Kidney (tissue), 14 donors: ENCODE data around the gene KLHL2. TPM values are rescaled to one million over a fixed set of nuclear protein-coding genes. Genes with fewer than 3 reads are reported as not detected.

Source experiments
- DNase-seq, 5 donors: peaks; one replicate each; pipeline ENCODE4 v3.0.0-alpha.2; 2013 to 2020
- FAIRE-seq: peaks from 2 replicates; lab custom pipeline; 2012; peaks lifted over from hg19 to GRCh38; lab: Jason Lieb, UNC
- H3K27ac ChIP-seq, 2 donors: one replicate each; pipeline ENCODE4 v1.7.0; 2013; ENCODE audit warnings: low read depth in 2 of 2, low read length in 2 of 2, inconsistent platforms in 1 of 2
- H3K27me3 ChIP-seq: one replicate; pipeline ENCODE4 v1.7.1; 2013; ENCODE audit warnings: low read length, inconsistent platforms; ENCODE audit not compliant: control insufficient read depth, insufficient read depth
- H3K36me3 ChIP-seq, 3 donors: one replicate each; pipeline versions ENCODE4 v1.7.0 to v1.7.1; 2013; ENCODE audit warnings: low read length in 3 of 3, control low read depth in 1 of 3, inconsistent platforms in 1 of 3; ENCODE audit not compliant: insufficient read depth in 3 of 3, control insufficient read depth in 2 of 3
- H3K4me1 ChIP-seq, 3 donors: one replicate each; pipeline versions ENCODE4 v1.7.0 to v1.7.1; 2013; ENCODE audit warnings: low read length in 3 of 3, inconsistent platforms in 1 of 3, low read depth in 1 of 3; ENCODE audit not compliant: control insufficient read depth in 2 of 3, insufficient read depth in 2 of 3
- H3K4me3 ChIP-seq, 3 donors: one replicate each; pipeline versions ENCODE4 v1.7.0 to v1.8.1; 2013; ENCODE audit warnings: low read length in 3 of 3, control low read depth in 1 of 3, inconsistent platforms in 1 of 3
- H3K9ac ChIP-seq, 3 donors: one replicate each; pipeline versions ENCODE4 v1.7.0 to v1.7.1; 2013; ENCODE audit warnings: low read length in 3 of 3, control low read depth in 1 of 3, inconsistent platforms in 1 of 3
- H3K9me3 ChIP-seq, 3 donors: one replicate each; pipeline versions ENCODE4 v1.7.0 to v1.7.1; 2013; ENCODE audit warnings: low read length in 3 of 3, control low read depth in 1 of 3, inconsistent platforms in 1 of 3; ENCODE audit not compliant: control insufficient read depth in 2 of 3, insufficient read depth in 1 of 3
- intact Hi-C: fragments of 100-400 bp; cut with DNase I; formaldehyde crosslinking; loops from one replicate; pipeline ENCODE4 v1.11.1; 2022
- polyA plus RNA-seq: library from polyadenylated mRNA; stranded (reverse); fragments of 350-450 nt; fragmentation: Illumina TruSeq; extraction: RNeasy Lipid Tissue Mini Kit (QIAGEN cat#74804); gene quantifications from one replicate; pipeline ENCODE4 v1.2.3, GENCODE V29; 2014; ENCODE audit warnings: low read depth, low replicate concordance; ENCODE audit not compliant: insufficient read depth
- total RNA-seq: library from RNA; stranded (reverse); fragmentation: NEBNext Ultra II Directional; extraction: Animal tissue kit (Norgen Biotek cat#: 25700); gene quantifications from one replicate; pipeline ENCODE4 v1.2.1, GENCODE V29; 2021
- TF ChIP-seq, protein P1 (sequence below): IDR thresholded peaks from 3 replicates; pipeline ENCODE4 v1.5.1; 2012; ENCODE audit warnings: mild to moderate bottlenecking, moderate library complexity, borderline replicate concordance; ENCODE audit not compliant: insufficient read depth; ENCODE audit errors: extremely low read depth
- donor health status: control.
- donor health status: control.
- donor health status: control.
- donor health status: control.
- donor health status: control.
- donor health status: DM: yes; HTN: yes; CAD: no.
- donor health status: Normal renal cell carcinoma (clear cell type).

Gene KLHL2
- total and polyA plus RNA-seq, 2 donors from 2014 or later, result 11.5 to 44.4 TPM

- no peaks in the 10 kb centered on the region for H3K27me3 ChIP-seq
- no peak overlapping the region for H3K4me3 ChIP-seq
- intact Hi-C loops, result no loop called here
- no peak overlapping the region for H3K27ac ChIP-seq
- H3K9me3 ChIP-seq, result no peaks in the 10 kb centered on the region
- TF ChIP-seq, protein P1, sequence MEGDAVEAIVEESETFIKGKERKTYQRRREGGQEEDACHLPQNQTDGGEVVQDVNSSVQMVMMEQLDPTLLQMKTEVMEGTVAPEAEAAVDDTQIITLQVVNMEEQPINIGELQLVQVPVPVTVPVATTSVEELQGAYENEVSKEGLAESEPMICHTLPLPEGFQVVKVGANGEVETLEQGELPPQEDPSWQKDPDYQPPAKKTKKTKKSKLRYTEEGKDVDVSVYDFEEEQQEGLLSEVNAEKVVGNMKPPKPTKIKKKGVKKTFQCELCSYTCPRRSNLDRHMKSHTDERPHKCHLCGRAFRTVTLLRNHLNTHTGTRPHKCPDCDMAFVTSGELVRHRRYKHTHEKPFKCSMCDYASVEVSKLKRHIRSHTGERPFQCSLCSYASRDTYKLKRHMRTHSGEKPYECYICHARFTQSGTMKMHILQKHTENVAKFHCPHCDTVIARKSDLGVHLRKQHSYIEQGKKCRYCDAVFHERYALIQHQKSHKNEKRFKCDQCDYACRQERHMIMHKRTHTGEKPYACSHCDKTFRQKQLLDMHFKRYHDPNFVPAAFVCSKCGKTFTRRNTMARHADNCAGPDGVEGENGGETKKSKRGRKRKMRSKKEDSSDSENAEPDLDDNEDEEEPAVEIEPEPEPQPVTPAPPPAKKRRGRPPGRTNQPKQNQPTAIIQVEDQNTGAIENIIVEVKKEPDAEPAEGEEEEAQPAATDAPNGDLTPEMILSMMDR, result no peak
- H3K4me1 ChIP-seq, result no peaks in the 10 kb centered on the region
- H3K9ac ChIP-seq, result no peak overlapping the region
- FAIRE-seq (no peak), DNase-seq (no peak)
- no peaks in the 10 kb centered on the region for H3K36me3 ChIP-seq
These were observed 80.9 kb downstream of the KLHL2 start for GRCh38 chr4:165288226-165288625.

GRCh38 chr4:165288639-165289422 is 81.5 kb downstream of the KLHL2 start:
- no peaks in the 10 kb centered on the region for H3K4me1 ChIP-seq
- H3K27me3 ChIP-seq, result no peaks in the 10 kb centered on the region
- TF ChIP-seq, protein P1, result no peak
- no peaks in the 10 kb centered on the region for H3K9me3 ChIP-seq
- no peaks in the 10 kb centered on the region for H3K36me3 ChIP-seq
- FAIRE-seq (peak; percentile 53), DNase-seq (no peak)
- H3K9ac ChIP-seq, result no peak overlapping the region
- H3K27ac ChIP-seq, result no peak overlapping the region
- no peak overlapping the region for H3K4me3 ChIP-seq
- intact Hi-C loops, result no loop called here

DNA sequence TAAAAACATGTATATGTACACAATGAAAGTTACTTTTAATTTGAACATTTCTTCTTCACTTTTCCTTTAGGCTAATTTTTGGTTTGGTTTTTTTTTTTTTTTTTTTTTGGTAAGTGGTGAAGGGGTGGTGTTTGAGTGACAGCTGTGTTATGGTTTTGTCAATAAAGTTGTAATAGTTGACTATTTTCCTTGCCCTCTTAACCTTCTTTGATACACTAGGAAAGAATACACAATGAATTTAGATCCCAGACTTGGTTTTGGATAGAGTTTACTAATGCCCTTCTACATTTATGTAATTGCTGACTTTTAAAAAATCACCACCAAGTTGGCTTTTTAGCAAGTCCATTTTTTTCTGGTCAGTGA is 82.0 kb downstream of the KLHL2 start:
- Histone ChIP-seq H3K4me3 (no peak overlapping the region), H3K4me1 (no peaks in the 10 kb centered on the region), H3K9me3 (no peaks in the 10 kb centered on the region), H3K36me3 (no peaks in the 10 kb centered on the region), H3K9ac (no peak overlapping the region), H3K27ac (no peak overlapping the region), H3K27me3 (no peaks in the 10 kb centered on the region)
- TF ChIP-seq, protein P1, result no peak
- DNase-seq, result no peak
- intact Hi-C loops, result no loop called here
- FAIRE-seq, result no peak
